ENCODE measurements around the gene TBC1D17.
"Not testable (repeated sequence)": the region's sequence is repeated elsewhere in the genome, so short reads cannot be mapped to it uniquely, and the experiment has no call there.

TBC1D17 gene

DNA sequence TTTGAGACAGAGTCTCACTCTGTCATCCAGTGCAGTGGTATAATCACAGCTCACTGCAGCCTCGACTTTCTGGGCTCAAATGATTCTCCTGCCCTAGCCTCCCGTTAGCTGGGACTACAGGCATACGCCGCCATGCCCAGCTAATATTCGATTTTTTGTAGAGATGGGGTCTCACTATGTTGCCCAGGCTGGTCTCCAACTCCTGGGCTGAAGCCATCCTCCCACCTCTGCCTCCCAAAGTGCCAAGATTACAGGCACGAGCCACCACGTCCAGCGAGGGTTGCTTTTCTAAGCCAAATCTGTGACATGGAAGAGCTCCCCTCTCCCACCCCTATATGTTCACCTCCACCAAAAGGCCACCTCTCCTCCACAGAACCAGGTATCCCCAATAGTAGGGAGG lies 40.6 kb downstream of the TBC1D17 start:
- Mint-ChIP-seq H3K36me3 (ENCODE audit: low read depth) (peaks cover 82% of the 10 kb centered on the region), H3K4me3 (no peak overlapping the region), H3K9me3 (peaks cover 11% of the 10 kb centered on the region), H3K4me1 (peaks cover 35% of the 10 kb centered on the region), H3K27ac (no peak overlapping the region), H3K27me3 (ENCODE audit: low read depth, poor library complexity) (no peaks in the 10 kb centered on the region)
- no peak for TF ChIP-seq CTCF (IDR thresholded peaks at IDR 0.05)
- DNase-seq: no peak

DNA sequence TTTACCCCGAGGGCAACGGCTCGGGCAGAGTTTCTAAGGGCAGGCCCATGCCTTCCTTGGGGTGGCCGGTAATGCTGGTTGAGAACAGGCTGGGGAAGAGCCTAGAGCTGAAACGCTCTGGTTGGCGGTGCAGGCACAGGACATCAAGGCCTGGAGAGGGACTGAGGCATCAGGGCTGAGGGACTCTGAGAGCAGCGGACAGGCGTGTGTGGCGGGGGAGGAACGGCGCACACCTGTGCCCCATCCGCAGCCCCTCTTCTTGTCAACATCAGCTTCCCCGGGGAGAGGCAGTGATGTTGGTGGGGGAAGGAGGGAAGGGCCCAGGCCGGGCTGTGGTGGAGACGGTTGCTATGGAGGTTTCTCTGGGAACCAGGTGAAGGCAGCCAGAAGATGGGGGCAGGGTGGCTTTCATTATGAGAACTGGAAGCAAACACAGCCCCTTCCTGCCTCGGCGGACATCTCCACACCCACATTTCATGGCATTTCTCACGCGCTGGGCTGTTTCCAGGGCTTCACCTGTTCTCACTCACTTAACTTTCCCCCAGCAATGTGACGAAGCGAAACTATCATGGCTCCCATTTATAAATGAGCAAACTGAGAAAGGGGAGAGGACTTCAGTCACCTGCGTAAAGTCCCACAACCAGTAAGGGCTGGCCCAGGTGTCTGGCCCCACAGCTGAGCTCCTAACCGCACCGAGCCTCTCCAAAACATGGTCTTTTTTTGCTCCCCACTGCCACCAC lies 43.3 kb downstream of the TBC1D17 start:
- H3K4me3 Mint-ChIP-seq: no peak overlapping the region
- H3K4me1 Mint-ChIP-seq: peaks cover 47% of the 10 kb centered on the region
- TF ChIP-seq CTCF (IDR thresholded peaks at IDR 0.05): no peak
- H3K36me3 Mint-ChIP-seq (ENCODE audit: low read depth): peaks cover 74% of the 10 kb centered on the region
- peak overlapping the region; percentile 96 for H3K27ac Mint-ChIP-seq
- H3K27me3 Mint-ChIP-seq (ENCODE audit: low read depth, poor library complexity): peaks cover 3% of the 10 kb centered on the region
- no peak for DNase-seq
- H3K9me3 Mint-ChIP-seq: peaks cover 4% of the 10 kb centered on the region

DNA sequence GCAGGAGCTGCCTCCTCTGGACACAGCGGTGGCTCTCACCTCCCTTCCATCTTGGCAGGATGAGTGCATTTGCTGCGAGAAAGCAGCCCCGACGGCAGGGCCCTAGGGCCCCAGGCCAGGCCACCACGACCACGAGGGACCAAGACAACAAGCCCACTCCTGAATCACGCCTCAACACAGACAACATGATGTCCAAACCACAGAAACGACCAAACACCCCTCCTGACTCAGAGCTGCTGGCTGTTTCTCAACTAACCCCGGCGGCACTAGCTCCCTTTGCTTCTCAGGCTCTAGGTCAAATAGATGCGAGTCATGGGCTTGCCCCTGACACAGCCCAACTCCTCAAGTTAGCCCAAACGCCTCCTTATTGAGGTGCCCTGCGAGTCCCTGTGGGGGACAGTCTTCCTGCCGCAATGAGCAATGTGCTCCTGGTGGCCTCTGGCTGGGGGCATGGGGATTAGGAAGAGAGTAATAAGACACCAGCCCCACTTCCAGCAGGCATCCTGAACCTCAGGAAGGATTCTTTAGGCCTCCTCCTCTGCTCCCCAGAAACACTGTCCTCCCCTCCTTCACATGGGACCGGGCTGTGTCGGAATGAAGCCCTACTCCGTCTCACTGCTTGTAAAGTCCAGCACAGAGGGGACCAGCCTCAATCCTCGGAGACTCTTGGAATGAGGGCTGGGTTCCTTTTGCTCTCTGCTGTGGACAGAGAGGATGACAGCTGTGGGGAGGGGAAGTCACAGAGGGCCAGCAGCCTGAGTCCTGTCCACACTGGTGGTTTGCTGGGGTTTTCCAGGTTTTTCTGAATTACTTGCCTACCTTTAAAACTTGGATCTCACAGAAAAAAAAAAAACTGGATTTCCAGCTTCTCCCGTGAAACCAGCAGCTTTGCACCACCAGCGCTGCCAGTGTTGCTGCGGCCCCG lies 44.6 kb downstream of the TBC1D17 start:
- Mint-ChIP-seq H3K4me1 (peaks cover 48% of the 10 kb centered on the region), H3K36me3 (ENCODE audit: low read depth) (peaks cover 69% of the 10 kb centered on the region), H3K4me3 (no peak overlapping the region), H3K27me3 (ENCODE audit: low read depth, poor library complexity) (peaks cover 3% of the 10 kb centered on the region), H3K27ac (peak overlapping the region; percentile 96), H3K9me3 (no peaks in the 10 kb centered on the region)
- no peak for DNase-seq
- no peak for TF ChIP-seq CTCF (IDR thresholded peaks at IDR 0.05)

DNA sequence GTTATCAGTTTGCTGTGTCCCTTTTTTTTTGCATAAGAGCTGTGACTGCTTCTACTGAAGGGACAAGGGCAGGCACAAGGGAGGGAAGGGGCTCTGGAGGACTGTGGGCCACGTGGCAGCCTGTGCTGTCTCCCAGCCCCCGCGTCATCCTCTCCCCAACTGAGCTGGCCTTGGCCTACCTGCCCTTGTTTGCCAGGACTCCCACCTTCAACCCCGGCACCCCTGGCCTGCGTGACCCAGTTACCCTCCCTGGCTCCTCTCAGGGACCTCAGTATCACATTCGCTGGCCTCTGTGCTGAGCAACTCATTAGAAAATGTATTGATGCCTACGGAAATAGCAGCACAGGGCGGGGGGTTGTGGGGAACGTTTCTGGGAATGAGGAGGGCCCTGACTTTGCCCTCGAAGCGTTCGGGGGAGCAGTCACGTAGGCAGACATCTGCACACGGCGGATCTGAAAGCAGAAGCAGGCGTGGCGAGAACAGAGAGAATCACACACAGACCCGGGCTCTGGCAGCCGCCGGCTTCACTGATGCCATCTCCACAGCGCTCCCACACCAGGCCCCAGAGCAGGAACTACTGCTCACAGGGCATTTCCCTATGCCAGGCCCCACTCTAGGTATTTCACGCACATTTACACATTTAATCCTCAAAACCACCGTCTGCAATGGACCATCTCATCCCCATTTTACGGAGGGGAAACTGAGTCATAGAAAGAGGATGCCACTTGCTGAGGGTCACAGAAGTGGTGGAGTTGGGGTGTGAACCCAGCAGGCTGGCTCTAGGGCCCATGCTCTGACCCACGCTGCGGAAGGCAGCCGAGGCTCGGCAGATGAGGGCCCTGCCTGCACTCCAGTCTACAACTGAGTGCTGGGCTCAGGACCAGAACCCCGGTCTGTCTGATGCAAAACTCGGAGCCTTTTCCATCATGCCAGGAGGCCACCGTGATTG lies 45.8 kb downstream of the TBC1D17 start:
- TF ChIP-seq CTCF (IDR thresholded peaks at IDR 0.05): no peak
- H3K27me3 Mint-ChIP-seq (ENCODE audit: low read depth, poor library complexity): peaks cover 3% of the 10 kb centered on the region
- H3K4me1 Mint-ChIP-seq: peaks cover 57% of the 10 kb centered on the region
- H3K27ac Mint-ChIP-seq: peak overlapping the region; percentile 81
- peaks cover 66% of the 10 kb centered on the region for H3K36me3 Mint-ChIP-seq (ENCODE audit: low read depth)
- H3K4me3 Mint-ChIP-seq: no peak overlapping the region
- no peaks in the 10 kb centered on the region for H3K9me3 Mint-ChIP-seq
- DNase-seq: no peak

DNA sequence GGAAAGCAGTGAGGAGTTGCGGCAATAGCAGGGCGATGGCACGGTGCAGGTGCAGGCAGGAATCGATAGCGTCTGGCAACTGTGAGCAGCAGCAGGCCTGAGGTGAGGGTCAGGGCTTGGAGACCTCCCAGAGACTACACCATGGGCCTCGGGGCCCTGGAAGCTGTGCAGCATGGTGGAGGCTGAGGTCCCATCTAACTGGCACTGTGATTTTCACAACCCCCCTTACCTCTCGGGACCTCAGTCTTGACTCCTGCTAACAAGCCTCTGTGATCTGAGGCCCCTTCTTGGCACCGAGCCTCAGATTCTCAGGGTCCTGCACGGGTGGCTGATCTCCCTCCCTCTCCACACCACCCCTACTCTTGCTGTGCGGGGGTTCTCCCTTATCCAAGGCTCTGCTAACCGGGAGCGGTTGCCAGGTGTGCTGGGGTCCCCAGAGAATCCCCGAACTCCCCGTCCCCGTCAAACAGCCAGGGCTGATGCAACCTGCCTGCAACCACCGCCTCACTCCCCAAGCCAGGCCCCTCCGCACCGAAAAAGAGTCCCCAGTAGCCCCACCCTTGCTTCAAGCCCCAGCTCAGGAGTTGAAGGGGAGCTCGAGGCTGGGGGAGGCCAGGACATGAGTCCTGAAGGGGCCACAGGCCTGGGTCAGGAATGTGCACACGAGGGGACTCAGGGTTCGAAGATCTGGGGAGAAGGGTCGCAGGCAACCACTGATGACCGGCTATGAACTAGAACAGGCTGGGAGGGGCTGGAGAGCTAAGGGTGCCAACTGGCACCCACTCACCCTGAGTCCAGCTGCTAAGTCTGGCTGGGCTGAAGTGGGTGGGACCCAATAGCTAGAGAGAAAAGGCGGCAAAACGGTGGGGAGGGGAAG lies 46.7 kb downstream of the TBC1D17 start:
- peaks cover 4% of the 10 kb centered on the region for H3K27me3 Mint-ChIP-seq (ENCODE audit: low read depth, poor library complexity)
- H3K4me3 Mint-ChIP-seq: no peak overlapping the region
- DNase-seq: no peak
- TF ChIP-seq CTCF (IDR thresholded peaks at IDR 0.05): no peak
- H3K9me3 Mint-ChIP-seq: no peaks in the 10 kb centered on the region
- peaks cover 60% of the 10 kb centered on the region for H3K36me3 Mint-ChIP-seq (ENCODE audit: low read depth)
- peak overlapping the region; percentile 81 for H3K27ac Mint-ChIP-seq
- peaks cover 62% of the 10 kb centered on the region for H3K4me1 Mint-ChIP-seq

GRCh38 chr19:49924881-49925210 lies 47.3 kb downstream of the TBC1D17 start:
- peaks cover 55% of the 10 kb centered on the region for H3K36me3 Mint-ChIP-seq (ENCODE audit: low read depth)
- not testable (repeated sequence) for H3K4me3 Mint-ChIP-seq; DNase-seq; H3K9me3 Mint-ChIP-seq; H3K27ac Mint-ChIP-seq; H3K27me3 Mint-ChIP-seq (ENCODE audit: low read depth, poor library complexity)
- H3K4me1 Mint-ChIP-seq: peaks cover 57% of the 10 kb centered on the region

Data from nephron progenitor cell (in vitro differentiated cells).